HepG2 (cell line): ENCODE measurements around the gene CDC42BPG. TPM values are rescaled to one million over a fixed set of nuclear protein-coding genes. Genes with fewer than 3 reads are reported as not detected.

ENCODE experiments used
- ATAC-seq: fragments of 200-7000 bp; cut with Tn5 transposase; 3 replicates; pipeline ENCODE4 v1.9.1; 2020; ENCODE audit warnings: mild to moderate bottlenecking, moderate library complexity
- BruUV-seq: library from RNA; stranded (reverse); fragments of 400-500 nt; replicated peaks from 2 replicates; lab custom pipeline; 2021; lab: Mats Ljungman, UMichigan
- CTCF ChIA-PET: fragments of 300-600 bp; formaldehyde crosslinking; extraction: SDS; loops from one replicate; lab custom pipeline; 2021; ENCODE audit warnings: low total read pairs, inconsistent platforms, low intra/inter-chr PET ratio; lab: Yijun Ruan, JAX
- POLR2A ChIA-PET: fragments of 350-600 bp; sonication (Branson Sonifier 250); formaldehyde crosslinking; loops from one replicate; lab custom pipeline; 2020; ENCODE audit warnings: antibody characterized with exemption, inconsistent platforms; lab: Yijun Ruan, JAX
- DNase-seq: peaks from one replicate; pipeline ENCODE4 v3.0.0-alpha.2; 2015; ENCODE audit warnings: low spot score
- FAIRE-seq: peaks from 3 replicates; lab custom pipeline; 2011; peaks lifted over from hg19 to GRCh38; lab: Jason Lieb, UNC
- H2AFZ ChIP-seq: one replicate; pipeline ENCODE4 v1.6.1; 2011; ENCODE audit warnings: low read length, inconsistent platforms
- H3K27ac ChIP-seq: fragments of 300-600 bp; 3 replicates; pipeline ENCODE4 v1.8.0; 2011; ENCODE audit warnings: mixed run types, mild to moderate bottlenecking, mixed read lengths, low read length, inconsistent platforms; ENCODE audit not compliant: insufficient read depth; ENCODE audit errors: extremely low read length
- H3K27me3 ChIP-seq, 2 experiments: fragments of 200-600 bp in 1 of 2; 2 replicates in 1 of 2; 3 replicates in 1 of 2; pipeline versions ENCODE4 v1.6.0 to v1.8.0; 2011; ENCODE audit warnings: low read length in 2 of 2, mild to moderate bottlenecking in 2 of 2, moderate library complexity in 2 of 2, inconsistent platforms in 1 of 2; ENCODE audit not compliant: insufficient read depth in 2 of 2, control insufficient read depth in 1 of 2
- H3K36me3 ChIP-seq, 2 experiments: fragments of 200-600 bp in 1 of 2; replicated peaks in 1 of 2; 2 replicates in 1 of 2; 3 replicates in 1 of 2; pipeline versions ENCODE4 v1.5.1 to v1.8.0; 2011; ENCODE audit warnings: low read length in 2 of 2, inconsistent platforms in 1 of 2; ENCODE audit not compliant: insufficient read depth in 2 of 2, control insufficient read depth in 1 of 2
- H3K4me1 ChIP-seq: 2 replicates; pipeline ENCODE4 v1.5.1; 2012; ENCODE audit warnings: low read length, inconsistent platforms; ENCODE audit not compliant: insufficient read depth
- H3K4me2 ChIP-seq: 2 replicates; pipeline ENCODE4 v1.6.0; 2011; ENCODE audit warnings: low read depth, low read length, inconsistent platforms
- H3K4me3 ChIP-seq, 3 experiments: fragments of 200-600 bp in 1 of 3; sonication (generic), shearing (Covaris generic) in 1 of 3; replicated peaks in 1 of 3; 2 replicates each; pipeline ENCODE4 v1.5.1; 2011 to 2016; ENCODE audit warnings: low read length in 3 of 3, inconsistent platforms in 2 of 3, low read depth in 2 of 3, mild to moderate bottlenecking in 2 of 3, control low read depth in 1 of 3, mixed read lengths in 1 of 3; ENCODE audit not compliant: insufficient read depth in 1 of 3
- H3K79me2 ChIP-seq: one replicate; pipeline ENCODE4 v1.6.1; 2011; ENCODE audit warnings: low read length, inconsistent platforms; ENCODE audit not compliant: insufficient read depth
- H3K9ac ChIP-seq: 2 replicates; pipeline ENCODE4 v1.6.0; 2011; ENCODE audit warnings: mild to moderate bottlenecking, low read depth, low read length, inconsistent platforms; ENCODE audit not compliant: insufficient read depth
- H3K9me3 ChIP-seq: 2 replicates; pipeline ENCODE4 v1.5.1; 2012; ENCODE audit warnings: mild to moderate bottlenecking, low read length
- H4K20me1 ChIP-seq: 2 replicates; pipeline ENCODE4 v1.6.0; 2011; ENCODE audit warnings: inconsistent platforms, mild to moderate bottlenecking, low read length, moderate library complexity; ENCODE audit not compliant: insufficient read depth
- FOXA1 ChIP-seq, 2 experiments: fragments of 450-650 bp in 1 of 2; sonication (generic) in 1 of 2; formaldehyde crosslinking in 1 of 2; IDR thresholded peaks; 2 replicates each; pipeline versions ENCODE4 v1.4.0 to v1.6.1; 2016 to 2020; ENCODE audit warnings: missing genetic modification reagents in 1 of 2
- GATAD2A ChIP-seq: IDR thresholded peaks from 2 replicates; pipeline ENCODE4 v1.6.1; 2016
- KLF15 ChIP-seq: sonication (generic); formaldehyde crosslinking; IDR thresholded peaks from 2 replicates; pipeline ENCODE4 v1.8.1; 2023; ENCODE audit warnings: borderline replicate concordance, mild to moderate bottlenecking, inconsistent platforms, missing genetic modification reagents, mixed read lengths
- MXD3 ChIP-seq: IDR thresholded peaks from 2 replicates; pipeline ENCODE4 v1.6.1; 2016; ENCODE audit warnings: mild to moderate bottlenecking, missing biosample characterization, missing genetic modification reagents
- NFKB2 ChIP-seq: sonication (generic); formaldehyde crosslinking; IDR thresholded peaks from 2 replicates; pipeline ENCODE4 v1.4.0; 2020; ENCODE audit warnings: missing genetic modification reagents, borderline replicate concordance
- NFYC ChIP-seq: IDR thresholded peaks from 2 replicates; pipeline ENCODE4 v1.6.1; 2016; ENCODE audit warnings: missing genetic modification reagents, missing compliant biosample characterization
- NR2F6 ChIP-seq, 2 experiments: IDR thresholded peaks; 2 replicates each; pipeline ENCODE4 v1.6.1; 2016; ENCODE audit warnings: antibody characterized with exemption in 1 of 2, mild to moderate bottlenecking in 1 of 2
- POLR2A ChIP-seq, 2 experiments: IDR thresholded peaks; 2 replicates each; pipeline ENCODE4 v1.6.1; 2011; ENCODE audit warnings: low read depth in 2 of 2, low read length in 2 of 2, mild to moderate bottlenecking in 1 of 2, moderate library complexity in 1 of 2; ENCODE audit not compliant: insufficient read depth in 1 of 2
- SOX5 ChIP-seq: IDR thresholded peaks from 2 replicates; pipeline ENCODE4 v1.6.1; 2016; ENCODE audit warnings: borderline replicate concordance
- TOPORS ChIP-seq: sonication (generic); formaldehyde crosslinking; IDR thresholded peaks from 2 replicates; pipeline ENCODE4 v1.8.0; 2023; ENCODE audit warnings: mild to moderate bottlenecking, missing genetic modification reagents
- ZHX1 ChIP-seq: sonication (generic); formaldehyde crosslinking; IDR thresholded peaks from 2 replicates; pipeline ENCODE4 v1.8.1; 2022; ENCODE audit warnings: low read depth, mild to moderate bottlenecking, missing genetic modification reagents
- ZNF121 ChIP-seq: sonication (generic); formaldehyde crosslinking; IDR thresholded peaks from 2 replicates; pipeline ENCODE4 v1.5.0; 2020; ENCODE audit warnings: mild to moderate bottlenecking, missing genetic modification reagents
- ZNF280D ChIP-seq: sonication (generic); formaldehyde crosslinking; IDR thresholded peaks from 2 replicates; pipeline ENCODE4 v1.5.1; 2020; ENCODE audit warnings: mild to moderate bottlenecking, missing genetic modification reagents
- WGBS: methylation state at CpG from one replicate; pipeline ENCODE4 v1.1.6; 2017; ENCODE audit warnings: low lambda C conversion rate; 5-methylcytosine and 5-hydroxymethylcytosine counted together
- in situ Hi-C: cut with HindIII; loops from 2 replicates; pipeline ENCODE4 v1.10.0; 2017; ENCODE audit warnings: low pct_unique_long_range_greater_than_20kb; ENCODE audit not compliant: extremely low pct_ligation_motif_present
- intact Hi-C: fragments of 100-400 bp; cut with micrococcal nuclease; formaldehyde crosslinking; loops from one replicate; pipeline ENCODE4 v1.10.0; 2022; ENCODE audit not compliant: unreplicated experiment
- polyA plus RNA-seq, 8 experiments: library from polyadenylated mRNA; depleted of rRNA in 3 of 8; stranded (reverse) in 7 of 8; unstranded in 1 of 8; fragments of >200 nt; fragmentation: Illumina TruSeq in 4 of 8; extraction: Trizol in 4 of 8; gene quantifications; 2 replicates each; pipeline versions ENCODE4 v1.2.1 to v1.2.3, GENCODE V29; 2011 to 2016; ENCODE audit warnings: low read depth in 4 of 8, missing spikeins in 1 of 8, mixed read lengths in 1 of 8; ENCODE audit not compliant: insufficient read depth in 1 of 8
- total RNA-seq, 5 experiments: library from RNA; depleted of rRNA; stranded (reverse); fragments of >200 nt; fragmentation: Illumina TruSeq; extraction: Trizol; gene quantifications; 2 replicates each; pipeline ENCODE4 v1.2.3, GENCODE V29; 2016; ENCODE audit warnings: low read depth in 1 of 5

CDC42BPG gene
- total and polyA plus RNA-seq, 2 of the 13 experiments (the other 11 are each of a cell fraction or from before 2014, with no cell fraction given): 0.55 to 1.4 TPM

GRCh38 chr11:64891880-64892279 lies 47.4 kb upstream of the CDC42BPG start:
- no TSS peak for BruUV-seq
- WGBS: 50% methylated on average over 5 of the region's 5 CpGs
- H3K36me3 ChIP-seq: peaks cover 0 to 5% of the 10 kb centered on the region in 2 experiments; a peak in 1 of 5 replicates
- H3K27ac ChIP-seq: peak overlapping the region; percentile 88
- no peaks in the 10 kb centered on the region for H3K9me3 ChIP-seq
- FAIRE-seq: no peak
- no peak overlapping the region for H2AFZ ChIP-seq
- peaks cover 69% of the 10 kb centered on the region for H3K4me1 ChIP-seq
- H3K4me2 ChIP-seq: peak overlapping the region; percentile 94
- intact Hi-C loops (no loop called here), in situ Hi-C loops (loop anchor here (5.0 kb wide), 2 partner anchors 45 to 105 kb away; no protein-coding TSS in a partner anchor)
- H3K79me2 ChIP-seq: peaks cover 27% of the 10 kb centered on the region
- H4K20me1 ChIP-seq: peaks cover 10% of the 10 kb centered on the region; the same call in 1 of the 2 replicates
- CTCF ChIA-PET: interaction anchor here (3.9 kb wide), 1 partner anchor 45 kb away, joined by 72 read pairs; no protein-coding TSS in a partner anchor
- peak overlapping the region; percentile 80 to 96 (median 95) for H3K4me3 ChIP-seq
- no peak for TF ChIP-seq FOXA1 (IDR thresholded peaks at IDR 0.05)
- TF ChIP-seq FOXA1 (CRISPR knock-in tag; IDR thresholded peaks at IDR 0.05): no peak
- TF ChIP-seq POLR2A (IDR thresholded peaks at IDR 0.05; ENCODE audit: insufficient read depth in 1 of 2, low read depth in 2 of 2, low read length in 2 of 2): no peak
- TF ChIP-seq KLF15 (CRISPR knock-in tag): no peak
- no peak for TF ChIP-seq SOX5 (CRISPR knock-in tag)
- TF ChIP-seq NFKB2: no peak
- TF ChIP-seq NFYC (CRISPR knock-in tag): no peak
- TF ChIP-seq ZNF121 (CRISPR knock-in tag): peak; percentile 89
- peak; percentile 2; the same call in 1 of the 2 replicates for TF ChIP-seq ZNF280D (CRISPR knock-in tag)
- TF ChIP-seq NR2F6 (IDR thresholded peaks at IDR 0.05): 0 out of 2 replicates have a peak, but pooled peaks have one; percentile 2
- TF ChIP-seq NR2F6 (CRISPR knock-in tag; IDR thresholded peaks at IDR 0.05): no peak
- TF ChIP-seq MXD3: no peak
- TF ChIP-seq GATAD2A (CRISPR knock-in tag): 0 out of 2 replicates have a peak, but pooled peaks have one; percentile 0
- no peak for TF ChIP-seq ZHX1 (CRISPR knock-in tag)
- TF ChIP-seq TOPORS (CRISPR knock-in tag): 0 out of 2 replicates have a peak, but pooled peaks have one; percentile 19
- peak overlapping the region; percentile 96 for H3K9ac ChIP-seq
- ATAC-seq: no peak
- no peak for DNase-seq
- POLR2A ChIA-PET: interaction anchor here (1.2 to 11.5 kb wide), 11 partner anchors 9 to 243 kb away, joined by 3 to 132 read pairs (median 6); partner anchors contain the start of genes ARL2, BATF2, CDC42BPG and EHD1
- H3K27me3 ChIP-seq: no peaks in the 10 kb centered on the region; a peak in 1 of 5 replicates
